NK-92 (cell line): ENCODE results near the gene CLK3.
"Not testable (repeated sequence)": the region's sequence is repeated elsewhere in the genome, so short reads cannot be mapped to it uniquely, and the experiment has no call there.

ENCODE experiments used
- DNase-seq: peaks from one replicate; lab custom pipeline; 2025; ENCODE audit not compliant: unreplicated experiment; lab: John Stamatoyannopoulos, UW

CLK3 gene

GRCh38 chr15:74642348-74642733, 26.7 kb downstream of the CLK3 start:
- no peak for DNase-seq

DNA sequence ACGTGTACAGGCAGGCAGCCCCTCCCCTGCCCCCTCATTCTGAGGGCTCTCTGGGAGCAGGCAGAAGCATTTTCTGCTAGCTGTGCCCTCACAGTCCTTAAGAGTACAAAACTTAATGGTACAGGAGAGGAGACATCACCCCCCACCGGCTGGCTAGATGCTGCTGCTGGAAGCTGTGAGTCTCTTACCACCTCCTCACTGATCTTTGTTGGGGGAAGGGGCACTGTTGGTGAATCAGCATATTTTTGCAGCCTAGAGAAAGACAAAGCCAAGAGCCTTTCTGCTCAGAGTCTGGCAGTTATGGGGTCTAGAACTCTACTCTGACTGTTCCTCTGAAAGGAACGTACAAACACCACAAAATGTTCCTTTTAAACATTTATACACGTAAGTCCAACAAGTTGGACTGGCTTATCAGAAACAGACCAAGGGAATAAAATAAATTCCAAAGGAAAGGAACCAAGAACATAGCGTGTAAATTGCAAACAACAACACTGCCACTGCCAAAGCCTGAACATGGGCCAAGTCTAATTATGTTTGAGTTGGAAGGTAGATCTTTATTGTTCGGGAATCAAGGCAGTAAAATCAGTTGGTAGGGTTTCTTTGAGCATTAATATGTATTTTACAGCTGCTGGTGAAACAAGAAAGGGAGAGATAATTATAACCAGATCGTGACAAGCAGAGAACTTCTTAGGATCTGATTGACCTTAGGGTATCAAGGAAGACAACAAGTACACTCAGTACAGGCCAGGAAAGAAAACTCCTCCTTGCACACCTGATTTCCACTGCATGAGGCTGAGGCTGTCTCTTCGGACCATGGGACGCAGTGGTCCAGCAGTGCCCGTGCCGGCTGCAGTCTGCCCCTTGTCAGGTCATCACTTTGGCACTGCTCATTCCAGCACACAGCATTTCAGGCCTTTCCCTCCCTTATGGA, 27.4 kb downstream of the CLK3 start:
- DNase-seq: no peak

- DNase-seq: no peak
These were observed 28.1 kb downstream of the CLK3 start for GRCh38 chr15:74643665-74644204.

DNA sequence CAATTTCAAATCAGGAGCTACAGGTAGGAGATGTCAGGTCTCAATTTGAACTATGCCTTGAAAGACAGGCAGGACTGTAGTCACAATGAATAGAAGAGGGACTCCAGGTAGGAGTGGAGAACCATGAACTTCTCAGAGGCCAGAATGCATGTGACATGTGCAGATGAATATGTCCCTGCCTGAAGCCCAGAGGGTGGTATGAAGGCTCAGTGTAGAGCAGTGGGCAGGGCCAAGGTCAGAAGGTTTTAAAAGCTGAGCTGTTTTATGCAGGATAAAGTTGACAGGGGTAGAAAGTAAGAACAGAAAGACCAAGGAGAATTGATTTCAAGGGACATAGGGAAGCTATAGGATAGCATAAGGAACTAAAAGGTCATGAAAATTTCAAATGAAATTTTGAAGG, 30.8 kb downstream of the CLK3 start:
- DNase-seq: no peak

DNA sequence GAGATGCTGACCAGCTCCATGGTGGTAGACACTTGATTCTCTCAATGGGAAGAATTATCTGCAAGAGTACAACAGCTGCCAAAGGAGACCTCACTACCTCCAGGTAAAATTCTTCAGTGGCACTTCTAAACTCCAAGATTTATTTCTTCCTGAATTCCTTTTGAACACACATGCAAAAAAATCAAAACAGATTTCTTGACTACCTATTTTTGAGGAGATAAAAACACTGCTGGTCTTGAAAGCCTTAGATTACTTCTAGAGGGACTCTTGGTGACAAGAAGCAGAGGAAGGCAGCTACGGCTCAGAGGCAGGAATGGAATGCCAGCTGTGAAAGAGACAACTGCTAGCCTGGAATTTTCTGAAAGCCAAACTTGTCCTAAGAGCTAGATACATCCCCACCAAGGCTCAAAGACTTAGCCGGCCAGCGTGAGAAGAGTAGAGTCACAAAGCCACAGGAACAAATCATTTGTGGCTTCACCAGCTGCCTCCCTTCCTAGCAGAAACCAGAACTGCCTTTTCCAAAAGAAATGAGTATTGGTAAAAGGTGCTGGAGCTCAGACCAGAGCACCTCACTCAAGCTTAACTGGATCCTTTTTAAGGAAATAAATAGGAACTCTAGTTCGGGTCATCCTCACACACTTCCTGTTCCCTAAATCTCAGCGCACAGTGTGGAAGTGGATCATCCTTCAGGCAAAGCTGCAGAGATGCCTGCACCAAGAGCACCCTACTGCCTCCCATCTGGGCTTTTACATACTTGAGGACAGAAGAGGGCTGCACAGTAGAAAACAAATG, 32.6 kb downstream of the CLK3 start:
- DNase-seq: no peak

DNA sequence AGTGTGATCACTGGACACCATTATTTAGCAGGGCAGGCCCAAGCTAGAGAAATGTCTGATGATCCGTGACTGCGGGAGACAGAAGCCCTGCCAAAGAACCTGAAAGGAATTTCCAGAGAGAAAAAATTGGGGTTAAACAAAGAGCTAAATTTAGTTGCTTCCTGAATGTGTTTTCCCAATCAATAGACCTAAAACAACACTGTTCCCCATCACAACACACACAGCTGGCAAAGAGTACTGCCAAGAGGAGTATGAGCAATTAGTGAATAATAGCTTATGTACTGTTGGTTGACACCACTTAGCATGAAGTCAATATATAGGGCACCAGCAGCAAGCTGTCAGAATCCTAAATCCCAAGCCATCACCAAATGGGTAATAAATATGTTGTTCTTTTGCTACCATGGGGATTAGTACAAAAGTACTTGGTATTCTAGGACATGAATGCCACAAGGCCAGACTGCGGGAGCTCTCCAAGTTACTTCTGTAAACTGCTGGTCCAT, 35.7 kb downstream of the CLK3 start:
- DNase-seq: no peak

DNA sequence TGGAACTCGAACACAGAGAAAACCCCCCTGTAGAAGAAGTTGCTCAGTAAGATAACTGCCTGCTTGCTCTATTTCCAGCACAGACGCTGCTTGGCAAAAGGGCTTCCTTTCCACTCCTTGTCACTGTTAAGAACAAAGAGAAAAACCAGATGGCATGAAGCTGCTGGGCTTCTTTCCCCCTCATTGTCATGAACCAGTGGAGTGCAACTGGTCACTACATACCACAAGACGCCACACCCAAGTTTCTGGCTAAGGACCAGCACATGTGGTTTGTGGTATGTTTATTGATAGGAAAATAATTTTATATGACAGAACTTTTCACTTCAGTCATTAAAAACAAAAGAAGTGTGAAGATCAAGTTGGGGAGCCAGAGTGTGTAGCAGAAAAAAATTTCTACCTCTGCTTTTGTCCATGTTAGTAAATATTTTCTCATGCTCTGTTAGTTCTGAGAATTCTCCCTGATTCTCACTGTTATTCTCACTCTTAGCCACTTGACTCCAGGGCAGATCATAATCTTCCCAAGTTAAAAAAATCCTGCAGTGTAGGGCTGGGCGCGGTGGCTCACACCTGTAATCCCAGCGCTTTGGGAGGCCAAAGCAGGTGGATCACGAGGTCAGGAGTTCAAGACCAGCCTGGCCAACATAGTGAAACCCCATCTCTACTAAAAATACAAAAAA, 37.9 kb downstream of the CLK3 start:
- no peak for DNase-seq

GRCh38 chr15:74655424-74655823, 39.8 kb downstream of the CLK3 start:
- no peak for DNase-seq

DNA sequence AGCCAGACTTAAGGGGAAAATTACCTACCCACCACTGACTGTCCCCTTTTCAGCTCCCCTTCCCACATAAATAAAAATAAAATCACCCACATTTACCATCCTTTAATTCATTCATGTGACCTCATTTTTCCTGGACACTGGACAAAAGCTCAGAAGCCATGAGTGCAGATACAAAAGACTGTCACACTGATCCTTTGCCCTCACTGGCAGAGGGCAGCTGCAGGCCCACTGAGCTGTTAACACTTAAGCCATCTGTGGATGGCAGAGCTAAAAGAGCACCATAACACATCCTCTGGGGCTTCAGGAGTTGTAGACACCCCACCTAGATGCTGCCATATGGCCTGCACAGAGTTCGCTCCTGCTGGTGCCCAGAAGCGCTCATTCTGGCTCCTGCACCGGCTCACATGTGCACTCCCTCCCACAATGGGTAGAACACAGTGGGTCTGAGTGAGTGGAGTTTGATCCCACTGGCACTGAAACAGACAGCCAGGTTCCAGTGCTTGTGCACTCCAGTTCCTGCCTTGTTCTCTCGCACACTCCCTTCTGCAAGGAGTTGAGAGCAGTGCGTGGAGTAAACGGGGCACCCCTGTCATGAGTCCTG, 41.4 kb downstream of the CLK3 start:
- no peak for DNase-seq

DNA sequence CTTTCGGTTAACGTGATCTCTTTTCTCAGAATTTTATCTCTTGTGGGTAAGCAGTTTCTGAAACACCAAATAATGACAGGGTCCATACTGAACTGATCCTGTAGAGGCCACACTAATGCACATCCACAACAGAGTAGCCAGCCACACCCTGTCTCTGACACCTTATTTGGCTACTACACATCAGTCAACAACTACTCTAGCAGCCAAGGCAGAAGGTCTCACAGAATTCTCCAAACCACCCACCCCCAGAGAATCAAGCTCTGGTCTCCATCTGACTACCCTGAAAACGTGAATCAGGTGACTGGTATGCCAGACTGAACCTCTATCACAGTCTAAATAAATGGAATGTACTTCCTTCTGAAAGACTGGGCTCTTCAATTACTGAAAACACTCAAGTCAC, 42.2 kb downstream of the CLK3 start:
- no peak for DNase-seq

DNA sequence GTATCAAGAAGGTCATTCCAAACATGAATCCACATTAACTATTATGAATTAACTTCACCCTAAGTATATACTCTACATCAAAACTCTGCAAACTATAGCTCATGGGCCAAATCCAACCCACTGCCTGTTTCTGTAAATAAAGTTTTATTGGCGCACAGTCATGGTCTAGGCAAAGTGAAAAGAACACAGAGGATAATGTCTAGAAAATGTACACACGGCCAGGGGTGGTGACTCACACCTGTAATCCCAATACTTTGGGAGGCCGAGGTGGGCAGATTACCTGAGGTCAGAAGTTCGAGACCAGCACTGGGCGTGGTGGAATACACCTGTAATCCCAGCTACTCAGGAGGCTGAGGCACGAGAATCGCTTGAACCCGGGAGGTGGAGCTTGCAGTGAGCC, 45.6 kb downstream of the CLK3 start:
- not testable (repeated sequence) for DNase-seq

GRCh38 chr15:74662064-74662860, 46.6 kb downstream of the CLK3 start:
- DNase-seq: no peak

GRCh38 chr15:74663303-74664027, 47.8 kb downstream of the CLK3 start:
- DNase-seq: no peak

GRCh38 chr15:74664028-74664616, 48.5 kb downstream of the CLK3 start:
- no peak for DNase-seq

GRCh38 chr15:74664670-74665069, 49.0 kb downstream of the CLK3 start:
- DNase-seq: no peak

- DNase-seq: no peak
These were observed 52.3 kb downstream of the CLK3 start for GRCh38 chr15:74667975-74668374.

DNA sequence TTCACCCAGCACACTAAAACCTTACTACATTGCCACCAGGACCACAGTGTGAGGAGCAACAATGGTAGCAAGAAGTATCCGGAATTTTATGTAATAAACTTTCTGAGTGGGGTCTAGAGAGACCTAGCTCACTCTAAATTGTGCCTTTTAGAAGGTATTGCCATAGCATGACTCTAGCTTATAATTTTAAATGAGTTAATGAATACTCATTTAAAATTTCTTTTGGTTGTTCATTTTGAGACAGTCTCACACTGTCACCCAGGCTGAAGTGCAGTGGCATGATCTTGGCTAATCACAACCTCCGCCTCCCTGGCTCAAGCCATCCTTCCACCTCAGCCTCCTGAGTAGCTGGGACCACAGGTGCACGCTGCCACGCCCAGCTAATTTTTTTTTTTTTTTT, 54.0 kb downstream of the CLK3 start:
- no peak for DNase-seq

DNA sequence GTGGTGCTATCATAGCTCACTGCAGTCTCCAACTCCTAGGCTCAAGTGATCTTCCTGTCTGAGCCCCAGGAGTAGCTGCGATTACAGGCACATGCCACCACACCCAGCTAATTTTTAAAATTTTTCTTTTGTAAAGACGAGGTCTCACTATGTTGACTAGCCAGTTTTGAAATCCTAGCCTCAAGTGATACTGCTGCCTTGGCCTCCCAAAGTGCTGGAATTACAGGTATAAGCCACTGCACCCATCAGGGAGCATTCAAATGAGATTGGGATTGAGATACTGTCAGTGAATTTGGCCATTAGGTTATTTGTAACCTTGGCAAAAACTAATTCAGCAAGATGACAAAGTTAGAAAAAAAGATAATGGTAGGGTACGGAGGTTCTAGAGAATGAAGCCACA, 58.5 kb downstream of the CLK3 start:
- no peak for DNase-seq

GRCh38 chr15:74676801-74677200, 61.2 kb downstream of the CLK3 start:
- DNase-seq: no peak
